ENCODE data around the gene ZNF324.

ZNF324 gene

DNA sequence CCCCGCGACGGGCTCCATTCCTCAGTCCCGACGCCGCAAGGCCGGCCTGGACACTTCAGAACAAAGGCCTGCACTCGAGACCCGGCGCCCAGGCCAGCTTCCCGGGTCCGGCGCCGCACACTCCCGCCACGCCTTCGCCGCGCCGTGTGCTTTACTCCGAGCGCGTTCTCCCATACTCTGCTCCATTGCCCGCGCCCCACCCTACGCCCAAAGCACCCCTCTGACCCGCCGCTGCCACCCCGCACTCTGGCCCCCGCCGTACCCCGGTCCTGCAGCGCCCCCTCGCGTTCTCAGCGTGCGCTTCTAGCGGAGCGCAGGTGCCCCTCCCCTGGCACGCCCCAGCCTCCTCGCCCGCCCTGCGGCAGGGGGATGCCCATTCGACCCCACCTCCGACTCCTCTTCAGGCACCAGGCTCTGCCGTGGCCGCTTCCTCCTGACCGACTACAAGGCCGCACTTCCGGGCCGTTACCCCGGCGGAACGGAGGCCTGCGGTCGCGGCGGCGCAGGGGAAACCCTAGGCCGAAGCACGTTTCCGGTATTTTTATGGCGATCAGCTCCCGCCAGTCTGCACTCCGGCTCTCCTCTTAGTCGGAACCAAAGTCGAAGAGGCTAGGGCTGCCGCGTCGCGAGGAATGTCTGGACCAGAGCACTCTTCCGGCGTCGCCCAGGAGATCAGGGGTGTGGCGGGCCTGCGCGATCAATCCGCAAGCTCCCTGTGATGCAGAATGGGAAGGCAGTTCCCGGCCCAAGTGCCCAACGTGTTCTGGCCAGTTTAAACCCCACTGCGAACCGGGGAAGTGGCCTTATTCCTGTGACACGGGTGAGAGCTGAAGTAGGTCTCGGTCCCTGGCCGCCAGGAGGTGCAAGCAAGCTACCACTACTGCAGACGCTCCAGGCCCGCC lies 52.7 kb downstream of the ZNF324 start, which contains the start of gene ZBTB45:
ZBTB45 (minus strand) TSS at position 456 of the 902 bp plus-strand sequence. CDS start 2,137 bp downstream, outside the sequence.
- peak within 1 kb of the TSS; percentile 94 for H3K4me3 Mint-ChIP-seq
- peaks cover 45% of the 10 kb centered on the region for H3K4me1 Mint-ChIP-seq (ENCODE audit: low read depth)
- no peaks in the 10 kb centered on the region for H3K27me3 Mint-ChIP-seq
- peaks cover 50% of the 10 kb centered on the region for H3K36me3 Mint-ChIP-seq (ENCODE audit: low read depth)
- H3K27ac Mint-ChIP-seq = peak within 1 kb of the TSS; percentile 95
- no peaks in the 10 kb centered on the region for H3K9me3 Mint-ChIP-seq
- peak; percentile 94 for DNase-seq

- DNase-seq = no peak
- H3K4me1 Mint-ChIP-seq (ENCODE audit: low read depth) = peaks cover 41% of the 10 kb centered on the region
- H3K4me3 Mint-ChIP-seq = peak overlapping the region; percentile 94
- H3K36me3 Mint-ChIP-seq (ENCODE audit: low read depth) = peaks cover 45% of the 10 kb centered on the region
- H3K9me3 Mint-ChIP-seq = no peaks in the 10 kb centered on the region
- no peaks in the 10 kb centered on the region for H3K27me3 Mint-ChIP-seq
- H3K27ac Mint-ChIP-seq = peak overlapping the region; percentile 95
Observed at GRCh38 chr19:58520257-58520599, 53.3 kb downstream of the ZNF324 start.

DNA sequence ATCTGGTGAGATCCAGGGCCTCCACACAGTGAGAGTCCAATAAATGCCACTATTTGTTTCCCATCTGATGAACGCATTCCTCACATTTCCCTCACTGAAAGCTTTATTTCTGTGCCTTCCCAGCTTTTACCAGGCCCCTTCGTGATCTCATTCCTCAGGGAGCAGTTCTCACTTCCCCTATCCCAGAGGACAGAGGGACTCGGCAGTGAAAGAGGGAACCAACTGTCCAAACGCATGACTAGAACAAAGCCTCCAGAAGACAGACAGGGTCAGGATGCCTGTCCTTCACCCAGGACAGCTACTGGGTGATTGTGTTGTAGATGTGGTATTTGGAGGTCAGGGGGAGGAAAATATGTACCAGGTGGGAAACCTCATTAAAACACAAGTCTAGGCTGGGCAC lies 54.8 kb downstream of the ZNF324 start:
- peaks cover 31% of the 10 kb centered on the region for H3K36me3 Mint-ChIP-seq (ENCODE audit: low read depth)
- no peaks in the 10 kb centered on the region for H3K9me3 Mint-ChIP-seq
- no peak overlapping the region for H3K27ac Mint-ChIP-seq
- no peak overlapping the region for H3K4me3 Mint-ChIP-seq
- H3K27me3 Mint-ChIP-seq = no peaks in the 10 kb centered on the region
- DNase-seq = no peak
- H3K4me1 Mint-ChIP-seq (ENCODE audit: low read depth) = peaks cover 30% of the 10 kb centered on the region

- peaks cover 24% of the 10 kb centered on the region for H3K4me1 Mint-ChIP-seq (ENCODE audit: low read depth)
- peaks cover 21% of the 10 kb centered on the region for H3K36me3 Mint-ChIP-seq (ENCODE audit: low read depth)
- H3K4me3 Mint-ChIP-seq = no peak overlapping the region
- H3K9me3 Mint-ChIP-seq = no peaks in the 10 kb centered on the region
- DNase-seq = no peak
- no peak overlapping the region for H3K27ac Mint-ChIP-seq
- no peaks in the 10 kb centered on the region for H3K27me3 Mint-ChIP-seq
Observed at GRCh38 chr19:58522709-58523108, 55.8 kb downstream of the ZNF324 start.

All from activated T-cell treated with anti-CD3 and anti-CD28 coated beads, Interleukin-2, amount 50 U/mL, for 24 hours (primary cell).